PC-3 (cell line): ENCODE data around the gene PNCK. TPM values are rescaled to one million over a fixed set of nuclear protein-coding genes. Genes with fewer than 3 reads are reported as not detected.

Experiments used
- ATAC-seq: fragments of 200-7000 bp; cut with Tn5 transposase; 2 replicates; pipeline ENCODE4 v1.9.1; 2020; ENCODE audit warnings: mild to moderate bottlenecking, moderate library complexity
- BruUV-seq: library from RNA; stranded (reverse); fragments of 400-500 nt; replicated peaks from 2 replicates; lab custom pipeline; 2021; lab: Mats Ljungman, UMichigan
- CTCF ChIA-PET: fragments of 300-600 bp; sonication (Branson Sonifier 250); formaldehyde crosslinking; loops from one replicate; lab custom pipeline; 2022; ENCODE audit warnings: antibody characterized with exemption; lab: Charles Lee
- POLR2A ChIA-PET: fragments of 300-600 bp; sonication (Branson Sonifier 250); formaldehyde crosslinking; loops from one replicate; lab custom pipeline; 2022; ENCODE audit warnings: antibody characterized with exemption; ENCODE audit not compliant: unreplicated experiment; lab: Charles Lee
- DNase-seq: peaks from one replicate; pipeline ENCODE4 v3.0.0-alpha.2; 2015
- H2AFZ ChIP-seq: fragments of 300-600 bp; sonication (generic); 2 replicates; pipeline ENCODE4 v1.6.0; 2016; ENCODE audit warnings: antibody characterized with exemption, low read length
- H3F3A ChIP-seq: fragments of 300-600 bp; sonication (generic); one replicate; pipeline ENCODE4 v1.6.0; 2017; ENCODE audit warnings: antibody characterized with exemption, low read length, control low read depth, mild to moderate bottlenecking; ENCODE audit not compliant: unreplicated experiment
- H3K27ac ChIP-seq: fragments of 300-600 bp; sonication (generic); 2 replicates; pipeline ENCODE4 v1.5.1; 2016; ENCODE audit warnings: mild to moderate bottlenecking, low read length
- H3K27me3 ChIP-seq: fragments of 300-600 bp; sonication (generic); 2 replicates; pipeline ENCODE4 v1.6.1; 2016; ENCODE audit warnings: low read length, mixed read lengths
- H3K36me3 ChIP-seq: fragments of 300-600 bp; sonication (generic); 2 replicates; pipeline ENCODE4 v1.6.1; 2016; ENCODE audit warnings: low read depth, mixed run types, low read length, mixed read lengths
- H3K4me1 ChIP-seq: fragments of 300-600 bp; sonication (generic); 2 replicates; pipeline ENCODE4 v1.5.1; 2016; ENCODE audit warnings: low read length; ENCODE audit not compliant: insufficient read depth
- H3K4me2 ChIP-seq: fragments of 300-600 bp; sonication (generic); 2 replicates; pipeline ENCODE4 v1.6.0; 2016; ENCODE audit warnings: low read length
- H3K4me3 ChIP-seq: fragments of 300-600 bp; sonication (generic); 2 replicates; pipeline ENCODE4 v1.5.1; 2016; ENCODE audit warnings: mild to moderate bottlenecking, low read length, mixed read lengths
- H3K79me2 ChIP-seq: fragments of 300-600 bp; sonication (generic); 2 replicates; pipeline ENCODE4 v1.6.1; 2017; ENCODE audit warnings: low read length, mixed read lengths
- H3K9ac ChIP-seq: fragments of 300-600 bp; sonication (generic); 2 replicates; pipeline ENCODE4 v1.6.0; 2016; ENCODE audit warnings: mild to moderate bottlenecking, low read length
- H3K9me2 ChIP-seq: fragments of 300-600 bp; sonication (generic); replicated peaks from 2 replicates; pipeline ENCODE4 v1.6.1; 2016; ENCODE audit warnings: mixed run types, low read length, mixed read lengths
- H3K9me3 ChIP-seq: fragments of 300-600 bp; sonication (generic); 2 replicates; pipeline ENCODE4 v1.6.1; 2016; ENCODE audit warnings: low read length, mixed read lengths
- H4K20me1 ChIP-seq: fragments of 300-600 bp; sonication (generic); 2 replicates; pipeline ENCODE4 v1.6.1; 2016; ENCODE audit warnings: low read length, mixed read lengths
- EZH2 ChIP-seq: fragments of 300-600 bp; sonication (generic); IDR thresholded peaks from one replicate; pipeline ENCODE4 v1.6.1; 2017; ENCODE audit warnings: antibody characterized with exemption, mild to moderate bottlenecking, low read length; ENCODE audit not compliant: unreplicated experiment
- EZH2phosphoT487 ChIP-seq: fragments of 300-600 bp; sonication (generic); IDR thresholded peaks from 2 replicates; pipeline ENCODE4 v1.6.1; 2018; ENCODE audit warnings: mild to moderate bottlenecking, antibody characterized with exemption, low read length, borderline replicate concordance
- intact Hi-C: fragments of 100-400 bp; cut with micrococcal nuclease; formaldehyde crosslinking; loops from 2 replicates; pipeline ENCODE4 v1.9.0; 2023
- total RNA-seq: library from RNA; depleted of rRNA; stranded (reverse); fragments of >200 nt; gene quantifications from 2 replicates; pipeline ENCODE4 v1.2.3, GENCODE V29; 2014
- TF ChIP-seq, protein P1 (sequence below): fragments of 300-600 bp; sonication (generic); conservative IDR thresholded peaks from 2 replicates; pipeline ENCODE4 v1.5.1; 2017; ENCODE audit warnings: antibody characterized with exemption, low read depth, mild to moderate bottlenecking, low read length

The PNCK gene
- total RNA-seq, 1 experiment from 2014 or later: 1.0 TPM

DNA sequence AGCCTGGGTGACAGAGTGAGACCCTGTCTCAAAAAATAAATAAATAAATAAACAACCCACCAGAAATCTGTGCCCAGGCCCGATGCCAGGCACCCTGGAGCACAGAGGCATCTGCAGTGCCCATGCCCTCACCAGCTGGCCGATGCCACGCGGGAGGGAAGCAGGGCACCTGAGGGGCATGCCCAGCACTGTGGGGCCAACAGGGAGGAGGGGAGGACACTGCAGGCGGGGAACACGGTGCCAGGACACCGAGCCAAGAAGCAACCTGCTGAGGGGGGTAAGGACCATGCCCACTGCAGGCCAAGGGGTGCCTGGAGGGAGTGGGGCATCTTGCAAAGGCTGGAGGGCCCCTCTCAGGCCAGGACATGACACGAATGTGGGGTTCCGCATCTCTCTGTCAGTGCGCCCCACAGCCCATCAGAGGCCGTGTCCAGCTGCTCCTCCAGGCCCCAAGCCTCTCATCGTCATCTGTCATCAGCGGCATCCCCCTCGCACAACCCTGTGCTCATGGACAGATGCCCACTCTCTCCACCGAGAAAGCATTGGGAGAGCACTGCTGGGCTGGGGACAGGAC, 39.9 kb downstream of the PNCK start:
- H3K27ac ChIP-seq: no peak overlapping the region
- no peaks in the 10 kb centered on the region for H3K9me2 ChIP-seq
- H3K27me3 ChIP-seq: no peaks in the 10 kb centered on the region; the same call in 1 of the 2 replicates
- H3K4me3 ChIP-seq: no peak overlapping the region
- ChIA-PET POLR2A (no interaction called here), CTCF (no interaction called here)
- no peaks in the 10 kb centered on the region for H4K20me1 ChIP-seq
- H3K79me2 ChIP-seq: no peaks in the 10 kb centered on the region
- no peaks in the 10 kb centered on the region for H3F3A ChIP-seq
- H3K9ac ChIP-seq: no peak overlapping the region
- intact Hi-C loops: no loop called here
- TF ChIP-seq, protein P1, sequence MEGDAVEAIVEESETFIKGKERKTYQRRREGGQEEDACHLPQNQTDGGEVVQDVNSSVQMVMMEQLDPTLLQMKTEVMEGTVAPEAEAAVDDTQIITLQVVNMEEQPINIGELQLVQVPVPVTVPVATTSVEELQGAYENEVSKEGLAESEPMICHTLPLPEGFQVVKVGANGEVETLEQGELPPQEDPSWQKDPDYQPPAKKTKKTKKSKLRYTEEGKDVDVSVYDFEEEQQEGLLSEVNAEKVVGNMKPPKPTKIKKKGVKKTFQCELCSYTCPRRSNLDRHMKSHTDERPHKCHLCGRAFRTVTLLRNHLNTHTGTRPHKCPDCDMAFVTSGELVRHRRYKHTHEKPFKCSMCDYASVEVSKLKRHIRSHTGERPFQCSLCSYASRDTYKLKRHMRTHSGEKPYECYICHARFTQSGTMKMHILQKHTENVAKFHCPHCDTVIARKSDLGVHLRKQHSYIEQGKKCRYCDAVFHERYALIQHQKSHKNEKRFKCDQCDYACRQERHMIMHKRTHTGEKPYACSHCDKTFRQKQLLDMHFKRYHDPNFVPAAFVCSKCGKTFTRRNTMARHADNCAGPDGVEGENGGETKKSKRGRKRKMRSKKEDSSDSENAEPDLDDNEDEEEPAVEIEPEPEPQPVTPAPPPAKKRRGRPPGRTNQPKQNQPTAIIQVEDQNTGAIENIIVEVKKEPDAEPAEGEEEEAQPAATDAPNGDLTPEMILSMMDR: no peak
- H3K4me2 ChIP-seq: no peak overlapping the region
- DNase-seq (no peak), ATAC-seq (no peak)
- no peaks in the 10 kb centered on the region for H3K4me1 ChIP-seq
- no peak overlapping the region for H2AFZ ChIP-seq
- H3K36me3 ChIP-seq: no peaks in the 10 kb centered on the region
- no TSS peak for BruUV-seq
- no peaks in the 10 kb centered on the region for H3K9me3 ChIP-seq

DNA sequence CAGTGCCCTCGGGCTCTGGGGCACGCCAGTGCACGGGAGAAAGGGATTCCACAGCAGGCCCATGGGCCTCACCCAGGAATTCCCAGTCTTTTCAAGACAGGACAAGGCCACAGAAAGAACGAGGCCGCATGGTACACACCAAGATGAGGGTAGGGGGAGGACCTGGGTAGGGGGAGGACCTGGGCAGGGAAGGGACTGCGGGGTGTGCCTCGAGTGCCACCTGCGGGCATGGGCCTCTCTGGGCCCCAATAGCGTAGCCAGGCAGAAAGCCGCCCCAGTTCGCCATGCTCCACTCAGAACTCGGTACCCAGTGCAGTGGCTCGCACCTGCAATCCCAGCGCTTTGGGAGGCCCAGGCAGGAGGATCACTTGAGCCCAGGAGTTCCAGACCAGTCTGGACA, 40.6 kb downstream of the PNCK start:
- H3K36me3 ChIP-seq: no peaks in the 10 kb centered on the region
- POLR2A ChIA-PET: no interaction called here
- no peak overlapping the region for H3K27ac ChIP-seq
- DNase-seq (no peak), ATAC-seq (no peak)
- BruUV-seq: no TSS peak
- no peak overlapping the region for H3K4me2 ChIP-seq
- no peaks in the 10 kb centered on the region; the same call in 1 of the 2 replicates for H3K27me3 ChIP-seq
- TF ChIP-seq EZH2phosphoT487 (no peak), EZH2 (no peak)
- TF ChIP-seq, protein P1: no peak
- H3K4me1 ChIP-seq: no peaks in the 10 kb centered on the region
- H3K9me2 ChIP-seq: no peaks in the 10 kb centered on the region
- no peak overlapping the region for H2AFZ ChIP-seq
- H3K9ac ChIP-seq: no peak overlapping the region
- intact Hi-C loops: no loop called here
- no peaks in the 10 kb centered on the region for H3K9me3 ChIP-seq
- CTCF ChIA-PET: no interaction called here
- H3K79me2 ChIP-seq: no peaks in the 10 kb centered on the region
- H4K20me1 ChIP-seq: no peaks in the 10 kb centered on the region
- H3K4me3 ChIP-seq: no peak overlapping the region
- no peaks in the 10 kb centered on the region for H3F3A ChIP-seq

DNA sequence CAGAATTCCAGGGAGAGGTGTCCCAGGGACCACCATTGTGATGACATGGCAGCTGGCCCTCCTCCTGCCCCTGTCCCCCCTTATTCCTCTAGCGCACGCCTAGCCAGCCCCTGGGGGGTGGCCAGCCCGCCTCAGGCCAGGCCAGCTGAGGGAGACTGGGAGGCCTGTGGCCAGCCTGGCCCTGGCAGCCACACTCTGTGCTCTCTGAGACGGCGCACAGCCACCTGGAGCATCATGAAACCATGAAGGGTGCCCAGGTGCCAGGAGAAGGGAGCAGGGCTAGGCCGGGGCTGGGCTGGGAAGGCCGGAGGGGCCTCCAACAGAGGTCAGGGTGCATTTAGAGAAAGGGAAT, 41.0 kb downstream of the PNCK start:
- DNase-seq (no peak), ATAC-seq (no peak)
- CTCF ChIA-PET: no interaction called here
- Histone ChIP-seq H3K36me3 (no peaks in the 10 kb centered on the region), H3K9ac (no peak overlapping the region), H3K27ac (no peak overlapping the region), H4K20me1 (no peaks in the 10 kb centered on the region), H3K79me2 (no peaks in the 10 kb centered on the region), H3K9me2 (no peaks in the 10 kb centered on the region), H3K4me2 (no peak overlapping the region), H3K4me3 (no peak overlapping the region), H3K4me1 (no peaks in the 10 kb centered on the region), H3K9me3 (no peaks in the 10 kb centered on the region), H3F3A (no peaks in the 10 kb centered on the region), H3K27me3 (no peaks in the 10 kb centered on the region; the same call in 1 of the 2 replicates), H2AFZ (no peak overlapping the region)
- intact Hi-C loops: no loop called here
- no TSS peak for BruUV-seq
- TF ChIP-seq EZH2: no peak
- TF ChIP-seq, protein P1: no peak
- TF ChIP-seq EZH2phosphoT487: no peak
- POLR2A ChIA-PET: no interaction called here
